NB4 (cell line): ENCODE data around the gene ZP4.
A peak's percentile ranks its signal among the peaks of the same experiment; 100 is the strongest.

ENCODE experiments used
- DNase-seq: peaks from one replicate; pipeline ENCODE4 v3.0.0; 2010; ENCODE audit warnings: low read depth
- H3K4me3 ChIP-seq: one replicate; pipeline ENCODE4 v1.5.1; 2011; ENCODE audit warnings: mild to moderate bottlenecking, low read depth, low read length, moderate library complexity
- CTCF ChIP-seq: IDR thresholded peaks from one replicate; pipeline ENCODE4 v1.5.1; 2012; ENCODE audit warnings: low read depth, low read length
- MAX ChIP-seq: IDR thresholded peaks from 2 replicates; pipeline ENCODE4 v1.6.1; 2011; ENCODE audit warnings: low read depth, low read length
- MYC ChIP-seq: IDR thresholded peaks from 2 replicates; pipeline ENCODE4 v1.6.1; 2011; ENCODE audit warnings: low read depth, low read length
- POLR2A ChIP-seq: IDR thresholded peaks from 2 replicates; pipeline ENCODE4 v1.6.1; 2011; ENCODE audit warnings: mild to moderate bottlenecking; ENCODE audit not compliant: insufficient read length; ENCODE audit errors: extremely low read depth

Gene ZP4

DNA sequence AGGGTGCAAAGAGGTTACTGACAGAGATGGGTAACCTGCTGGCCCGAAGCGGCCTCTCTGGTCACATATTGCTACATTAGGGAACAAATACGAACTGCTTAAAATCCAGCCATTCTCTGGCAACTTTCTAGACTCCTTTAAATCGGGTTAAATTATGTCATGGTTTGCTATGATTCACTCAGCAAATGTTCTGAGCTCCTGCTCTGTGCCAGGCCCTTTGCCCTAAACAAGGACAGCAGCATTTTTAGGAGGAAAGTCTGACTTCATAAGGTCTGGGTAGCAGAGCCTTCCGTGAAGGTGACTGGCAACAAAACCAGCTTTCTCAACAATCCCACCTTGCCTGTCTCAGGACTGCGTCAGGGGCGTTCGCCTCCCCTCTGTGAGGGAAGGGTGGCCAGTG lies 15.4 kb downstream of the ZP4 start:
- no peak for DNase-seq
- no peak for TF ChIP-seq MYC
- no peak for TF ChIP-seq CTCF
- no peak for TF ChIP-seq POLR2A
- TF ChIP-seq MAX, result no peak
- no peak overlapping the region for H3K4me3 ChIP-seq

GRCh38 chr1:237873487-237874211 lies 17.1 kb downstream of the ZP4 start:
- H3K4me3 ChIP-seq, result no peak overlapping the region
- no peak for TF ChIP-seq MYC
- TF ChIP-seq CTCF, result no peak
- TF ChIP-seq POLR2A, result no peak
- TF ChIP-seq MAX, result no peak
- peak; percentile 12 for DNase-seq

DNA sequence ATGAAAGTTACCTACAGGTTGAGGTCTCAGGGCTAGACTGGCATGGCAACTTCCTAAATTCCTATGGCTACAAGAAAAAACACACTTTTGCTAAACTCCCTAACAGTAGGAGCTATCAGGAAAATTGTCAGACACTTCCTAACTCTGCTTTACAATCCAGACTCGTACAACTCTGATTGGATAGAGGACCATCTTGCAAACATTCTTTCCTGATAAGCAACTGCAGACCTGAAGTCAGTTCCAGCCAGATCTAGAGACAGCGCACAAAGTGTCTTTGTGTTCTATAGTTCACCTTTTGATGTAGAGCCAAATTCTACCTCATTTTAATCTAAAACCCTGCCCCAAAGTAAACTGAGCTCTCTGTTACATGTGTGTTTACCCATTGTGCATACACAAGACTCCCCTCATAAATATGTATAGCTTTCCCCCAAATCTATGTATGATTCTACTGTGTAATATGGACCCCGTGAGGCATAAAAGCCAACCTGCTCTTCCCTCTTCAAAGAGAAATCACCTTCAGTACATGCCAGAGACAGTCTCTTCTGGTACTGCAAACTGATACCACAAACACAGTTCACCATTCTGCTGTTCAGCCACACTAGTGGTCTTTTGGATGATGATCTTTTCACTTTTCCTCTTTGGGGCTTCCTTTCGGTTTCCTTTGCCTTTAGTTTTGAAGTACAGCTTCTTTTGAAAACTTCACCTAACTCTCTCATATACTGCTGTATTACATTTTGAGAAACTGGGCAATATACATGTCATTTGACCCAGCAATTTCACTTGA lies 21.7 kb downstream of the ZP4 start:
- TF ChIP-seq POLR2A, result no peak
- TF ChIP-seq MAX, result no peak
- no peak for TF ChIP-seq MYC
- no peak for TF ChIP-seq CTCF
- no peak overlapping the region for H3K4me3 ChIP-seq
- no peak for DNase-seq

GRCh38 chr1:237867380-237867888 lies 23.3 kb downstream of the ZP4 start:
- DNase-seq, result no peak
- TF ChIP-seq MAX (no peak), CTCF (no peak)
- no peak overlapping the region for H3K4me3 ChIP-seq

DNA sequence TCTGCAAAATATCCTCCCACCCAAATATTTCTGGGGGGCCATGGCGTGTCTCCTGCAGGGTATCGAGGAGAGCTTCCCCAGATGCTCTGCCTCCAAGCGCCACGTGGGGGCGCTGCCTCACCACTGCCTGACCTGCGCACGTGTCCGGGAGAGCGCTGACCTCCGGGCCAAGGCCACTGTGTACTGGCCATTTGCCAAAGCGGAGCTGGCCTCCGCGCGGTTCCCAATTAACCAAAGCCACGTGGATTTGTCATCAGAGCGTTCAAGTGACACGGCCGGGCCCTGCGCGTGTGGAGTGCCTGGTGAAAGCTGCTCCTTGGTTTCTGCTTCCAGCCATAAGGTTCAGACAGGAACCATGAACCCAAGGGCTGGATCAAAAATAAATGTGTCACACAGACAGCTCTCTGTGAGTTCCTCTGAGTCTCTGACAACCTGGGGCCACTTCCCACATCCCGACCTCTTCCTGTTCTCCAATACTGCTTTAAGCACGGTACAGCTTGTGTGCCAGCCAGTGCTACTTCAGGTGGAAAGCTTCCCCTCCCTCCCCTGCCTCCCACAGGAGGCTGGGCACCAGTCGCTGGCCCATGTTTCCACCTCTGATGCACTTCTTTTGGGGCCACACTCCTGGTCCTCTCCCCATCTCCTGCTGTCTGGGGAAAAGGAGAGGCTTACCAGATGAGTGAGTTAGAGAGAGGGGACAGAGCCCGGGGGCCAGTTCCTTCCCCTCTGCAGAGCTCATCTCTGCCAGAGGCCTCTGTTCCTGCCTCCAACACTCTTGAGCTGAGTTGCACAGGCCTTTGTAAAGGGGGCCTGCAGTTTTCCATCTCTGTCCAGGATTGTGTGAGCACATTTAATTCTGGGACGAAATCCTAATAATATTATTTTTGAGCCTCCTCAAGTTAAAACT lies 26.1 kb downstream of the ZP4 start:
- TF ChIP-seq CTCF, result peak; percentile 87
- no peak for TF ChIP-seq POLR2A
- TF ChIP-seq MYC, result peak; percentile 96
- TF ChIP-seq MAX, result peak; percentile 96
- DNase-seq, result peak; percentile 48
- no peak overlapping the region for H3K4me3 ChIP-seq
